ENCODE results near the gene SMS. TPM values are rescaled to one million over a fixed set of nuclear protein-coding genes. Genes with fewer than 3 reads are reported as not detected.

Gene SMS
- total and polyA plus RNA-seq, 10 of the 15 experiments (the other 5 are each of a cell fraction or from before 2014, with no cell fraction given), result 55.8 to 156 (median 114) TPM

- TF ChIP-seq PKNOX1 (IDR thresholded peaks at IDR 0.05), result no peak
- no peak for TF ChIP-seq SREBF1 (IDR thresholded peaks at IDR 0.05; ENCODE audit: low read length)
- no peak for TF ChIP-seq IKZF1 (conservative IDR thresholded peaks at IDR 0.05)
- TF ChIP-seq LARP7 (IDR thresholded peaks at IDR 0.05), result no peak
- no peak for TF ChIP-seq ZNF24 (IDR thresholded peaks at IDR 0.05)
- TF ChIP-seq NR2C1 (IDR thresholded peaks at IDR 0.05), result no peak
- no peak for TF ChIP-seq POLR2AphosphoS5 (IDR thresholded peaks at IDR 0.05; ENCODE audit: low read length)
Measured at GRCh38 chrX:21929209-21929608, 11.3 kb upstream of the SMS start (continued).

DNA sequence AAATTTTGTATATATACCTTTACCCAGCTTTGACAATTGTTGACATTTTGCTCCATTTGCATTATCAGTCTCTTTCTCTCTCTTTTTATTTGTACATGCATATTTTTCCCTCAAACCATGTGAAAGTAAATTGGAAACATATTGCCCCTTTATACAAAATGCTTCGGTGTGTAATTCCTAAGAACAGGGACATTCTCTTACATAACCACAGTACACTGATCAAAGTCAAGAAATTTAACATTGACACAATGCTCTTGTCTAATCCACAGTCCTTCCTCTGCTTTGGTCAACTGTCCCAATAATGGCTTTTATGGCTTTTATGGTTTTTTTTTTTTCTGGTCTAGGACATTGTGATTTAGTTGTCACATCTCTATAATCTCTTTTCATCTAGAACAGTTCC, 9.5 kb upstream of the SMS start:
- H3K79me2 ChIP-seq (ENCODE audit: control insufficient read depth, insufficient read depth, low read length), result no peaks in the 10 kb centered on the region
- intact Hi-C loops (cut with micrococcal nuclease; ENCODE audit: unreplicated experiment) (no loop called here), in situ Hi-C loops (cut with MboI) (no loop called here)
- no peaks in the 10 kb centered on the region for H3K27me3 ChIP-seq (replicated peaks in 1 of 2; ENCODE audit: control insufficient read depth in 2 of 2, insufficient read depth in 2 of 2, low read length in 1 of 2)
- no peaks in the 10 kb centered on the region for H3K4me1 ChIP-seq (ENCODE audit: control insufficient read depth, insufficient read depth, low read length)
- H3K4me3 ChIP-seq, result no peak overlapping the region
- ChIA-PET CTCF (no interaction called here), SMC1A (ENCODE audit: uncharacterized antibody, unreplicated experiment) (no interaction called here), RAD21 (ENCODE audit: unreplicated experiment) (no interaction called here), POLR2A (no interaction called here)
- no peaks in the 10 kb centered on the region for H3K36me3 ChIP-seq (ENCODE audit: control insufficient read depth in 2 of 2, insufficient read depth in 2 of 2, low read length in 1 of 2)
- no peak overlapping the region for H3K9ac ChIP-seq (ENCODE audit: control insufficient read depth, insufficient read depth, low read length)
- FAIRE-seq (no peak), ATAC-seq (no peak), DNase-seq (ENCODE audit: low read depth, low spot score) (no peak)
- H3K27ac ChIP-seq (ENCODE audit: control insufficient read depth, insufficient read depth), result no peak overlapping the region
- no peaks in the 10 kb centered on the region for H4K20me1 ChIP-seq (ENCODE audit: control insufficient read depth, insufficient read depth)
- H2AFZ ChIP-seq (ENCODE audit: control insufficient read depth, low read depth, low read length), result no peak overlapping the region
- no peak for TF ChIP-seq ATF7 (IDR thresholded peaks at IDR 0.05; ENCODE audit: low read depth)
- TF ChIP-seq EZH2 (IDR thresholded peaks at IDR 0.05; ENCODE audit: borderline replicate concordance, control insufficient read depth, low read depth, low read length), result no peak
- TF ChIP-seq PAX8 (IDR thresholded peaks at IDR 0.05), result no peak
- no peak for TF ChIP-seq WRNIP1 (IDR thresholded peaks at IDR 0.05; ENCODE audit: borderline replicate concordance, low read depth, low read length)
- no peak for TF ChIP-seq GATAD2B (conservative IDR thresholded peaks at IDR 0.05; ENCODE audit: low read depth)
- H3K9me3 ChIP-seq (replicated peaks; ENCODE audit: control insufficient read depth, insufficient read depth, low read length), result no peaks in the 10 kb centered on the region
- H3K4me2 ChIP-seq (ENCODE audit: control insufficient read depth, insufficient read depth), result no peak overlapping the region
- BruUV-seq (replicated peaks), result no TSS peak
- WGBS (ENCODE audit: insufficient coverage, insufficient replicate concordance, low lambda C conversion rate, missing lambda C conversion rate), result 64% methylated on average over 1 of the region's 1 CpG
